ENCODE results near the gene SPECC1.

DNA sequence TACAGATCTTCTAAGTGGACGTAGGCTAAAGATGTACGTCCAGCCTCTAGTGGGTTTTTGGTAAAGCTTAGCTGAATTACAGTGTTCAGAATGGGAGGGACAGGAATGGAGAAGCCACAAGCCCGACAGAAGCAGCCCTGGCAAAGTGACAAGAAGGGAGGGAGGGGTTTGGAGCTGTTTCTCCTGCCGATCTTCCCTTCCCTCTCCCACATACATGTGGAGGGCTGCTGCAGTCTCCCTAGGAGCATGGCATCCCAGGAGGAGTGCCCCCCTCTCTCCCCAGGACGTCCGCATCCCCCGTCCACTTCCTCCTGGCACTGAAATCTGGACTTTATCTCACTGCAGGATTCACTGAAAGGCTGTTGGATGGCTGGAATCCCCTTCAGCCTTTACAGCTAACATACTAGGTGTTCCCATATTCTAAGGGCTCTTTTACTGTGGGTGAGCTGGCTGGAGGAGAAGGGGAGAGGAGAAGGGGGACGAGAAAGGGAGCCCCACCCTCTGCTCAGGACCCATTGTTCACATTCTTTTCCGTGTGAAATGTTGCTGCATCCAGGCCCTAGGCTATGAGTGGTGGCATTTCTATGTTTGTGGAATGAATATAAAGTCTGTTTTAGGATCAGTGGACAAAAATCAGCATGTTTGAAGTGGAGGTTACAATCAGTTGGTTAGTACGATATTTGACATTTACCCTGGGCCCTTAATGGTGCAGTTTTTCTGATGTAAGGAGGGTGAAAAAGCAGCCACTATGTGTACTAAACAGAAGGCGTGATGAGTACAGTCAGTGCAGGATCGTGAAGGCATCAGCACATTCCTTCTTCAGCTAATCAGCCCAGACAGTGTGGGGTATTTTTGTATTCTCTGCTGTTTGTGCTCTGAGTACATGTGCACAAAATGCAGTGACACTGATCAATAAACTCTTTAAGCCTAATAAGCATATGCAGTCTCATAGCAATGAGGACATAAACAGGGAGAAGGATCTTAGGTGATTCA is 94.6 kb downstream of the SPECC1 start:
- TF ChIP-seq RAD21 (IDR thresholded peaks at IDR 0.05; ENCODE audit: low read length): no peak
- TF ChIP-seq, protein P1, sequence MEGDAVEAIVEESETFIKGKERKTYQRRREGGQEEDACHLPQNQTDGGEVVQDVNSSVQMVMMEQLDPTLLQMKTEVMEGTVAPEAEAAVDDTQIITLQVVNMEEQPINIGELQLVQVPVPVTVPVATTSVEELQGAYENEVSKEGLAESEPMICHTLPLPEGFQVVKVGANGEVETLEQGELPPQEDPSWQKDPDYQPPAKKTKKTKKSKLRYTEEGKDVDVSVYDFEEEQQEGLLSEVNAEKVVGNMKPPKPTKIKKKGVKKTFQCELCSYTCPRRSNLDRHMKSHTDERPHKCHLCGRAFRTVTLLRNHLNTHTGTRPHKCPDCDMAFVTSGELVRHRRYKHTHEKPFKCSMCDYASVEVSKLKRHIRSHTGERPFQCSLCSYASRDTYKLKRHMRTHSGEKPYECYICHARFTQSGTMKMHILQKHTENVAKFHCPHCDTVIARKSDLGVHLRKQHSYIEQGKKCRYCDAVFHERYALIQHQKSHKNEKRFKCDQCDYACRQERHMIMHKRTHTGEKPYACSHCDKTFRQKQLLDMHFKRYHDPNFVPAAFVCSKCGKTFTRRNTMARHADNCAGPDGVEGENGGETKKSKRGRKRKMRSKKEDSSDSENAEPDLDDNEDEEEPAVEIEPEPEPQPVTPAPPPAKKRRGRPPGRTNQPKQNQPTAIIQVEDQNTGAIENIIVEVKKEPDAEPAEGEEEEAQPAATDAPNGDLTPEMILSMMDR (IDR thresholded peaks at IDR 0.05): no peak
- TF ChIP-seq EP300 (IDR thresholded peaks at IDR 0.05; ENCODE audit: borderline replicate concordance in 1 of 2, low read depth in 1 of 2, low read length in 1 of 2): no peak
- TF ChIP-seq POLR2AphosphoS5 (IDR thresholded peaks at IDR 0.05; ENCODE audit: low read depth, low read length): no peak
- TF ChIP-seq, protein P2, sequence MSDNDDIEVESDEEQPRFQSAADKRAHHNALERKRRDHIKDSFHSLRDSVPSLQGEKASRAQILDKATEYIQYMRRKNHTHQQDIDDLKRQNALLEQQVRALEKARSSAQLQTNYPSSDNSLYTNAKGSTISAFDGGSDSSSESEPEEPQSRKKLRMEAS (IDR thresholded peaks at IDR 0.05; ENCODE audit: low read depth): no peak
- no peak for TF ChIP-seq TEAD4 (IDR thresholded peaks at IDR 0.05; ENCODE audit: borderline replicate concordance, insufficient read depth)
- no peak for TF ChIP-seq JUND (IDR thresholded peaks at IDR 0.05)
- no peak for TF ChIP-seq YY1 (IDR thresholded peaks at IDR 0.05; ENCODE audit: low read depth)
- TF ChIP-seq RCOR1 (IDR thresholded peaks at IDR 0.05; ENCODE audit: low read length): no peak
- TF ChIP-seq MEF2A (IDR thresholded peaks at IDR 0.05; ENCODE audit: borderline replicate concordance, low read depth): no peak
- TF ChIP-seq MXI1 (IDR thresholded peaks at IDR 0.05; ENCODE audit: low read depth, low read length): no peak
